GM18951 (cell line): ENCODE results near the gene PLA2G4A.
"Not testable (repeated sequence)": the region's sequence is repeated elsewhere in the genome, so short reads cannot be mapped to it uniquely, and the experiment has no call there.

Source experiments
- POLR2A ChIP-seq: IDR thresholded peaks from 4 replicates; pipeline ENCODE4 v1.6.1; 2011; ENCODE audit warnings: mild to moderate bottlenecking; ENCODE audit not compliant: insufficient read length, insufficient read depth; ENCODE audit errors: extremely low read depth
- in situ Hi-C: fragments of 300-500 bp; cut with MboI; formaldehyde crosslinking; loops from one replicate; pipeline ENCODE4 v1.12.0; 2022; ENCODE audit warnings: low sequenced_read_pairs, mixed read lengths, inconsistent platforms; ENCODE audit not compliant: unreplicated experiment

PLA2G4A gene

GRCh38 chr1:186901631-186902030 lies 72.9 kb downstream of the PLA2G4A start:
- in situ Hi-C loops: no loop called here
- no peak for TF ChIP-seq POLR2A

GRCh38 chr1:186903374-186904136 lies 74.8 kb downstream of the PLA2G4A start:
- in situ Hi-C loops: no loop called here
- TF ChIP-seq POLR2A: no peak

- in situ Hi-C loops: no loop called here
- no peak for TF ChIP-seq POLR2A
Measured at GRCh38 chr1:186904361-186904760, 75.6 kb downstream of the PLA2G4A start.

- in situ Hi-C loops: no loop called here
Measured at GRCh38 chr1:186905561-186905960, 76.8 kb downstream of the PLA2G4A start.

GRCh38 chr1:186915555-186915954 lies 86.8 kb downstream of the PLA2G4A start:
- in situ Hi-C loops: no loop called here
- no peak for TF ChIP-seq POLR2A

More at GRCh38 chr1:186905561-186905960, 76.8 kb downstream of the PLA2G4A start:
- no peak for TF ChIP-seq POLR2A

GRCh38 chr1:186917106-186917786 lies 88.5 kb downstream of the PLA2G4A start:
- in situ Hi-C loops: not testable (repeated sequence)

GRCh38 chr1:186921386-186921785 lies 92.6 kb downstream of the PLA2G4A start:
- in situ Hi-C loops: not testable (repeated sequence)

GRCh38 chr1:186922814-186923213 lies 94.1 kb downstream of the PLA2G4A start:
- in situ Hi-C loops: not testable (repeated sequence)

- no peak for TF ChIP-seq POLR2A
- in situ Hi-C loops: no loop called here
Measured at GRCh38 chr1:186923486-186923885, 94.7 kb downstream of the PLA2G4A start.

- in situ Hi-C loops: no loop called here
- TF ChIP-seq POLR2A: no peak
Measured at GRCh38 chr1:186925881-186926669, 97.3 kb downstream of the PLA2G4A start.

GRCh38 chr1:186927884-186928283 lies 99.1 kb downstream of the PLA2G4A start:
- no peak for TF ChIP-seq POLR2A
- in situ Hi-C loops: no loop called here

GRCh38 chr1:186930238-186930637 lies 101.5 kb downstream of the PLA2G4A start:
- no peak for TF ChIP-seq POLR2A
- in situ Hi-C loops: no loop called here

GRCh38 chr1:186937016-186937670 lies 108.4 kb downstream of the PLA2G4A start:
- in situ Hi-C loops: no loop called here
- TF ChIP-seq POLR2A: no peak
